Ishikawa (cell line): ENCODE measurements around the gene FSCN2.

Source experiments
- CEBPB ChIP-seq: IDR thresholded peaks from 2 replicates; pipeline ENCODE4 v1.6.1; 2012
- CREB1 ChIP-seq: IDR thresholded peaks from 2 replicates; pipeline ENCODE4 v1.6.1; 2012; ENCODE audit warnings: low read depth
- EGR1 ChIP-seq: IDR thresholded peaks from 2 replicates; pipeline ENCODE4 v1.6.1; 2012
- EP300 ChIP-seq: IDR thresholded peaks from 2 replicates; pipeline ENCODE4 v1.6.1; 2012; ENCODE audit warnings: borderline replicate concordance
- FOXM1 ChIP-seq: IDR thresholded peaks from 2 replicates; pipeline ENCODE4 v1.6.1; 2012; ENCODE audit warnings: low read depth, borderline replicate concordance
- MAX ChIP-seq: IDR thresholded peaks from 2 replicates; pipeline ENCODE4 v1.6.1; 2012
- NFIC ChIP-seq: IDR thresholded peaks from 2 replicates; pipeline ENCODE4 v1.6.1; 2012
- RAD21 ChIP-seq: IDR thresholded peaks from 2 replicates; pipeline ENCODE4 v1.6.1; 2012; ENCODE audit warnings: low read depth
- REST ChIP-seq: IDR thresholded peaks from 2 replicates; pipeline ENCODE4 v1.6.1; 2012; ENCODE audit warnings: low read depth, mild to moderate bottlenecking
- TAF1 ChIP-seq: IDR thresholded peaks from 2 replicates; pipeline ENCODE4 v1.6.1; 2012; ENCODE audit warnings: low read depth, mild to moderate bottlenecking
- TCF12 ChIP-seq: IDR thresholded peaks from 2 replicates; pipeline ENCODE4 v1.6.1; 2012; ENCODE audit warnings: low read depth
- TEAD4 ChIP-seq: IDR thresholded peaks from 2 replicates; pipeline ENCODE4 v1.6.1; 2012
- USF1 ChIP-seq: IDR thresholded peaks from 2 replicates; pipeline ENCODE4 v1.6.1; 2012
- YY1 ChIP-seq: IDR thresholded peaks from 2 replicates; pipeline ENCODE4 v1.6.1; 2012; ENCODE audit warnings: low read depth
- ZBTB7A ChIP-seq: IDR thresholded peaks from 2 replicates; pipeline ENCODE4 v1.6.1; 2012; ENCODE audit warnings: low read depth

FSCN2 gene

GRCh38 chr17:81489012-81489997 lies 38.9 kb upstream of the FSCN2 start:
- TF ChIP-seq YY1 (no peak), USF1 (no peak), EP300 (no peak), NFIC (no peak), TAF1 (no peak), MAX (no peak), EGR1 (no peak), CEBPB (no peak), FOXM1 (no peak), RAD21 (no peak), ZBTB7A (no peak), TEAD4 (no peak), REST (no peak), CREB1 (no peak), TCF12 (no peak)

- TF ChIP-seq CREB1, result no peak
- no peak for TF ChIP-seq CEBPB
- TF ChIP-seq ZBTB7A, result no peak
- TF ChIP-seq YY1, result no peak
- no peak for TF ChIP-seq TAF1
- no peak for TF ChIP-seq EP300
- no peak for TF ChIP-seq FOXM1
- TF ChIP-seq USF1, result no peak
- TF ChIP-seq EGR1, result no peak
- no peak for TF ChIP-seq RAD21
- no peak for TF ChIP-seq REST
- TF ChIP-seq TCF12, result no peak
- no peak for TF ChIP-seq MAX
- TF ChIP-seq NFIC, result no peak
- no peak for TF ChIP-seq TEAD4
Measured at GRCh38 chr17:81489998-81490992, 37.9 kb upstream of the FSCN2 start.

- TF ChIP-seq FOXM1, result no peak
- no peak for TF ChIP-seq YY1
- no peak for TF ChIP-seq TEAD4
- TF ChIP-seq ZBTB7A, result no peak
- no peak for TF ChIP-seq MAX
- TF ChIP-seq TAF1, result no peak
- no peak for TF ChIP-seq EGR1
- no peak for TF ChIP-seq REST
- no peak for TF ChIP-seq USF1
- no peak for TF ChIP-seq CEBPB
- no peak for TF ChIP-seq CREB1
- TF ChIP-seq EP300, result no peak
- no peak for TF ChIP-seq NFIC
- no peak for TF ChIP-seq RAD21
- TF ChIP-seq TCF12, result no peak
Measured at GRCh38 chr17:81491181-81491581, 37.0 kb upstream of the FSCN2 start.
